Right lobe of liver (tissue), 4 donors: Measurements from ENCODE around the gene TBCEL.

Experiments used
- CTCF ChIP-seq, 4 donors: fragments of 200-600 bp in 3 of 4; fragments of 450-650 bp in 1 of 4; IDR thresholded peaks; one replicate each; pipeline versions ENCODE4 v1.5.1 to v1.8.0; 2016 to 2022; ENCODE audit warnings: antibody characterized with exemption in 4 of 4, mild to moderate bottlenecking in 2 of 4
- POLR2A ChIP-seq: fragments of 450-650 bp; IDR thresholded peaks from one replicate; pipeline ENCODE4 v1.6.1; 2017; ENCODE audit warnings: antibody characterized with exemption, mild to moderate bottlenecking
- donor health status: DM: no; HTN: no; CAD: no.
- donor health status: DM: no; HTN: no; CAD: no.
- donor health status: DM: no; HTN: yes; CAD: no.

- TF ChIP-seq CTCF (IDR thresholded peaks at IDR 0.05) = no peak
- TF ChIP-seq POLR2A = no peak
These were observed 14.9 kb downstream of the TBCEL start for GRCh38 chr11:121038648-121039409.
